Measurements from ENCODE around the gene XPOT. TPM values are rescaled to one million over a fixed set of nuclear protein-coding genes. Genes with fewer than 3 reads are reported as not detected.
"Not testable (repeated sequence)": the region's sequence is repeated elsewhere in the genome, so short reads cannot be mapped to it uniquely, and the experiment has no call there.

XPOT gene
- 10 to 100 TPM; 56.9 to 73.9 (median 69.0) TPM for polyA plus RNA-seq (ENCODE audit: insufficient read length in 4 of 4)

GRCh38 chr12:64403707-64404469 is at the start of gene XPOT:
XPOT (plus strand) TSS chr12:64404392; CDS start chr12:64410036, 5,644 bp downstream.
- peak; percentile 91 to 93 (median 92) for DNase-seq (ENCODE audit: low read depth in 4 of 4, low spot score in 3 of 4)

GRCh38 chr12:64356209-64356608 is 48.0 kb upstream of the XPOT start:
- DNase-seq (ENCODE audit: low read depth in 4 of 4, low spot score in 3 of 4), result not testable (repeated sequence)

GRCh38 chr12:64361173-64361572 is 43.0 kb upstream of the XPOT start:
- not testable (repeated sequence) for DNase-seq (ENCODE audit: low read depth in 4 of 4, low spot score in 3 of 4)

- DNase-seq (ENCODE audit: low read depth in 4 of 4, low spot score in 3 of 4), result no peak
These were observed 41.4 kb upstream of the XPOT start for GRCh38 chr12:64362721-64363305.

GRCh38 chr12:64383675-64384074 is 20.5 kb upstream of the XPOT start:
- no peak for DNase-seq (ENCODE audit: low read depth in 4 of 4, low spot score in 3 of 4)

GRCh38 chr12:64385019-64385418 is 19.2 kb upstream of the XPOT start:
- DNase-seq (ENCODE audit: low read depth in 4 of 4, low spot score in 3 of 4), result no peak

GRCh38 chr12:64385468-64385867 is 18.7 kb upstream of the XPOT start:
- DNase-seq (ENCODE audit: low read depth in 4 of 4, low spot score in 3 of 4), result no peak

- DNase-seq (ENCODE audit: low read depth in 4 of 4, low spot score in 3 of 4), result no peak
These were observed 16.9 kb upstream of the XPOT start for GRCh38 chr12:64387197-64387816.

- DNase-seq (ENCODE audit: low read depth in 4 of 4, low spot score in 3 of 4), result no peak
These were observed 15.0 kb upstream of the XPOT start for GRCh38 chr12:64389154-64389553.

- DNase-seq (ENCODE audit: low read depth in 4 of 4, low spot score in 3 of 4), result no peak
These were observed 13.8 kb upstream of the XPOT start, which contains the start of gene C12orf56 for GRCh38 chr12:64390275-64390851. C12orf56 (minus strand) TSS chr12:64390758; CDS start chr12:64390565, 193 bp downstream.

GRCh38 chr12:64392221-64392620 is 12.0 kb upstream of the XPOT start:
- DNase-seq (ENCODE audit: low read depth in 4 of 4, low spot score in 3 of 4), result no peak

GRCh38 chr12:64395739-64396138 is 8.5 kb upstream of the XPOT start:
- DNase-seq (ENCODE audit: low read depth in 4 of 4, low spot score in 3 of 4), result no peak

GRCh38 chr12:64400041-64400440 is 4.2 kb upstream of the XPOT start:
- DNase-seq (ENCODE audit: low read depth in 4 of 4, low spot score in 3 of 4), result no peak

- no peak for DNase-seq (ENCODE audit: low read depth in 4 of 4, low spot score in 3 of 4)
These were observed 2.0 kb upstream of the XPOT start for GRCh38 chr12:64402181-64402580.

- DNase-seq (ENCODE audit: low read depth in 4 of 4, low spot score in 3 of 4), result peak in 2 of 4 donors; percentile 40 to 72
These were observed 471 bp downstream of the XPOT start for GRCh38 chr12:64404470-64405256.

- DNase-seq (ENCODE audit: low read depth in 4 of 4, low spot score in 3 of 4), result no peak
These were observed 3.4 kb downstream of the XPOT start for GRCh38 chr12:64407342-64408223.

GRCh38 chr12:64411427-64411826 is 7.2 kb downstream of the XPOT start:
- no peak for DNase-seq (ENCODE audit: low read depth in 4 of 4, low spot score in 3 of 4)

- DNase-seq (ENCODE audit: low read depth in 4 of 4, low spot score in 3 of 4), result no peak
These were observed 8.3 kb downstream of the XPOT start for GRCh38 chr12:64412459-64412858.

- no peak for DNase-seq (ENCODE audit: low read depth in 4 of 4, low spot score in 3 of 4)
These were observed 9.7 kb downstream of the XPOT start for GRCh38 chr12:64413884-64414283.

All from right renal pelvis (tissue), 4 donors.